Mucosa of rectum (tissue), 2 donors: ENCODE measurements around the gene ITPR1.

ENCODE experiments used
- H3K27ac ChIP-seq, 2 donors: one replicate each; pipeline ENCODE4 v1.7.0; 2013; ENCODE audit warnings: inconsistent platforms in 2 of 2, low read depth in 2 of 2, low read length in 2 of 2
- H3K27me3 ChIP-seq, 2 donors: one replicate each; pipeline ENCODE4 v1.7.0; 2013; ENCODE audit warnings: low read length in 2 of 2; ENCODE audit not compliant: control insufficient read depth in 2 of 2, insufficient read depth in 2 of 2
- H3K36me3 ChIP-seq, 2 donors: one replicate each; pipeline ENCODE4 v1.7.0; 2013; ENCODE audit warnings: low read length in 2 of 2; ENCODE audit not compliant: control insufficient read depth in 2 of 2, insufficient read depth in 2 of 2
- H3K4me1 ChIP-seq, 2 donors: one replicate each; pipeline ENCODE4 v1.7.0; 2013; ENCODE audit warnings: low read length in 2 of 2, mild to moderate bottlenecking in 1 of 2; ENCODE audit not compliant: control insufficient read depth in 2 of 2, insufficient read depth in 2 of 2
- H3K4me3 ChIP-seq, 2 donors: one replicate each; pipeline ENCODE4 v1.7.0; 2013; ENCODE audit warnings: low read length in 2 of 2
- H3K9ac ChIP-seq, 2 donors: one replicate each; pipeline ENCODE4 v1.7.0; 2013; ENCODE audit warnings: low read length in 2 of 2, low read depth in 1 of 2, mild to moderate bottlenecking in 1 of 2
- H3K9me3 ChIP-seq, 2 donors: one replicate each; pipeline ENCODE4 v1.7.0; 2013; ENCODE audit warnings: low read length in 2 of 2; ENCODE audit not compliant: control insufficient read depth in 2 of 2
- donor health status: healthy.
- donor health status: Normal muscosa, but diverticular disease.

The ITPR1 gene

GRCh38 chr3:4570840-4571621 is 77.9 kb downstream of the ITPR1 start:
- H3K27ac ChIP-seq, result no peak overlapping the region
- H3K27me3 ChIP-seq, result no peaks in the 10 kb centered on the region
- no peaks in the 10 kb centered on the region for H3K9me3 ChIP-seq
- H3K4me1 ChIP-seq, result no peaks in the 10 kb centered on the region
- no peak overlapping the region for H3K4me3 ChIP-seq
- no peaks in the 10 kb centered on the region for H3K36me3 ChIP-seq
- no peak overlapping the region for H3K9ac ChIP-seq

GRCh38 chr3:4571690-4572334 is 78.7 kb downstream of the ITPR1 start:
- Histone ChIP-seq H3K9me3 (no peaks in the 10 kb centered on the region), H3K36me3 (no peaks in the 10 kb centered on the region), H3K4me1 (no peaks in the 10 kb centered on the region), H3K27me3 (no peaks in the 10 kb centered on the region), H3K9ac (no peak overlapping the region), H3K27ac (no peak overlapping the region), H3K4me3 (no peak overlapping the region)

GRCh38 chr3:4573153-4573552 is 80.0 kb downstream of the ITPR1 start:
- H3K4me1 ChIP-seq, result no peaks in the 10 kb centered on the region
- no peak overlapping the region for H3K27ac ChIP-seq

GRCh38 chr3:4574426-4574965 is 81.3 kb downstream of the ITPR1 start:
- no peak overlapping the region for H3K27ac ChIP-seq
- no peaks in the 10 kb centered on the region for H3K9me3 ChIP-seq
- H3K4me3 ChIP-seq, result no peak overlapping the region
- no peaks in the 10 kb centered on the region for H3K4me1 ChIP-seq
- H3K9ac ChIP-seq, result no peak overlapping the region
- H3K36me3 ChIP-seq, result no peaks in the 10 kb centered on the region
- no peaks in the 10 kb centered on the region for H3K27me3 ChIP-seq

More at GRCh38 chr3:4573153-4573552, 80.0 kb downstream of the ITPR1 start:
- Histone ChIP-seq H3K27me3 (no peaks in the 10 kb centered on the region), H3K9ac (no peak overlapping the region), H3K4me3 (no peak overlapping the region), H3K36me3 (no peaks in the 10 kb centered on the region), H3K9me3 (no peaks in the 10 kb centered on the region)

GRCh38 chr3:4575381-4575780 is 82.2 kb downstream of the ITPR1 start:
- no peak overlapping the region for H3K27ac ChIP-seq
- H3K27me3 ChIP-seq, result no peaks in the 10 kb centered on the region

GRCh38 chr3:4577721-4578120 is 84.6 kb downstream of the ITPR1 start:
- Histone ChIP-seq H3K4me3 (no peak overlapping the region), H3K27ac (no peak overlapping the region), H3K36me3 (no peaks in the 10 kb centered on the region), H3K27me3 (no peaks in the 10 kb centered on the region), H3K4me1 (peaks cover 0 to 2% of the 10 kb centered on the region in 2 donors), H3K9ac (no peak overlapping the region), H3K9me3 (no peaks in the 10 kb centered on the region)

More at GRCh38 chr3:4575381-4575780, 82.2 kb downstream of the ITPR1 start:
- Histone ChIP-seq H3K9ac (no peak overlapping the region), H3K9me3 (no peaks in the 10 kb centered on the region), H3K36me3 (no peaks in the 10 kb centered on the region), H3K4me3 (no peak overlapping the region), H3K4me1 (no peaks in the 10 kb centered on the region)

- no peaks in the 10 kb centered on the region for H3K36me3 ChIP-seq
- H3K4me3 ChIP-seq, result no peak overlapping the region
- no peaks in the 10 kb centered on the region for H3K9me3 ChIP-seq
- no peak overlapping the region for H3K9ac ChIP-seq
- no peaks in the 10 kb centered on the region for H3K27me3 ChIP-seq
- H3K4me1 ChIP-seq, result peaks cover 3 to 10% of the 10 kb centered on the region in 2 donors
- no peak overlapping the region for H3K27ac ChIP-seq
These were observed 87.4 kb downstream of the ITPR1 start for GRCh38 chr3:4580346-4581123.

GRCh38 chr3:4581124-4581424 is 87.9 kb downstream of the ITPR1 start:
- H3K4me1 ChIP-seq, result peaks cover 3 to 10% of the 10 kb centered on the region in 2 donors
- H3K9ac ChIP-seq, result no peak overlapping the region
- H3K27ac ChIP-seq, result no peak overlapping the region
- H3K27me3 ChIP-seq, result no peaks in the 10 kb centered on the region
- H3K4me3 ChIP-seq, result no peak overlapping the region
- H3K9me3 ChIP-seq, result no peaks in the 10 kb centered on the region
- H3K36me3 ChIP-seq, result no peaks in the 10 kb centered on the region

GRCh38 chr3:4581498-4581897 is 88.3 kb downstream of the ITPR1 start:
- no peaks in the 10 kb centered on the region for H3K36me3 ChIP-seq
- no peaks in the 10 kb centered on the region for H3K9me3 ChIP-seq
- no peak overlapping the region for H3K27ac ChIP-seq
- no peak overlapping the region for H3K4me3 ChIP-seq
- peaks cover 3 to 10% of the 10 kb centered on the region in 2 donors for H3K4me1 ChIP-seq
- no peak overlapping the region for H3K9ac ChIP-seq
- H3K27me3 ChIP-seq, result no peaks in the 10 kb centered on the region
